HG03095 (cell line): Measurements from ENCODE around the gene GNB1L.

ENCODE experiments used
- ATAC-seq: cut with Tn5 transposase; IDR thresholded peaks from one replicate; pipeline ENCODE4 v1.9.1; 2021; ENCODE audit warnings: moderate library complexity; ENCODE audit not compliant: unreplicated experiment

GNB1L gene

GRCh38 chr22:19755145-19755710, 99.4 kb downstream of the GNB1L start:
- no peak for ATAC-seq

GRCh38 chr22:19754701-19755144, 100.0 kb downstream of the GNB1L start:
- ATAC-seq, result no peak

GRCh38 chr22:19753996-19754700, 100.5 kb downstream of the GNB1L start:
- no peak for ATAC-seq

GRCh38 chr22:19753090-19753842, 101.4 kb downstream of the GNB1L start:
- no peak for ATAC-seq

GRCh38 chr22:19751497-19752245, 103.0 kb downstream of the GNB1L start:
- no peak for ATAC-seq

- no peak for ATAC-seq
These were observed 103.9 kb downstream of the GNB1L start for GRCh38 chr22:19750507-19751490.

GRCh38 chr22:19749876-19750275, 104.8 kb downstream of the GNB1L start:
- ATAC-seq, result no peak

GRCh38 chr22:19748991-19749664, 105.5 kb downstream of the GNB1L start:
- no peak for ATAC-seq

GRCh38 chr22:19748139-19748538, 106.5 kb downstream of the GNB1L start:
- no peak for ATAC-seq

- ATAC-seq, result no peak
These were observed 107.1 kb downstream of the GNB1L start for GRCh38 chr22:19747551-19747950.

GRCh38 chr22:19746726-19747125, 107.9 kb downstream of the GNB1L start:
- no peak for ATAC-seq

GRCh38 chr22:19745155-19746101, 109.2 kb downstream of the GNB1L start:
- no peak for ATAC-seq

- ATAC-seq, result no peak
These were observed 110.2 kb downstream of the GNB1L start for GRCh38 chr22:19744350-19745006.

GRCh38 chr22:19743651-19744050, 111.0 kb downstream of the GNB1L start:
- ATAC-seq, result no peak

- ATAC-seq, result no peak
These were observed 111.6 kb downstream of the GNB1L start for GRCh38 chr22:19743081-19743480.

GRCh38 chr22:19742160-19743066, 112.3 kb downstream of the GNB1L start:
- no peak for ATAC-seq

- ATAC-seq, result no peak
These were observed 113.6 kb downstream of the GNB1L start for GRCh38 chr22:19741053-19741452.
